Measurements from ENCODE around the gene RICTOR. TPM values are rescaled to one million over a fixed set of nuclear protein-coding genes. Genes with fewer than 3 reads are reported as not detected.

RICTOR gene
- total and polyA plus RNA-seq, 2 of the 4 experiments (the other 2 are of a cell fraction), result 4.1 to 35.7 TPM

GRCh38 chr5:39118638-39119037, 44.4 kb upstream of the RICTOR start:
- H3K56ac ChIP-seq (ENCODE audit: extremely low read depth, insufficient read depth, low read length), result no peak overlapping the region
- H3K4me3 ChIP-seq (ENCODE audit: insufficient read depth, low read depth, low read length), result no peak overlapping the region
- ATAC-seq (ENCODE audit: low read depth) (no peak), DNase-seq (no peak)
- peak overlapping the region; percentile 65; the same call in 1 of the 2 replicates for H3K23ac ChIP-seq (ENCODE audit: low read depth, low read length)
- no peak overlapping the region for H2AFZ ChIP-seq (replicated peaks; ENCODE audit: low read length, poor library complexity)
- peak overlapping the region; percentile 74; the same call in 1 of the 2 replicates for H3K14ac ChIP-seq (replicated peaks; ENCODE audit: low read depth, low read length)
- H3K27me3 ChIP-seq (ENCODE audit: control insufficient read depth, insufficient read depth, low read length), result no peaks in the 10 kb centered on the region
- H3K36me3 ChIP-seq (ENCODE audit: control insufficient read depth, insufficient read depth, low read length), result no peaks in the 10 kb centered on the region
- no peak overlapping the region for H3K18ac ChIP-seq (ENCODE audit: low read depth, low read length)
- H3K4me2 ChIP-seq (ENCODE audit: low read depth, low read length), result no peak overlapping the region
- intact Hi-C loops (cut with micrococcal nuclease) (no loop called here), in situ Hi-C loops (cut with MboI; ENCODE audit: low sequenced_read_pairs) (no loop called here), dilution Hi-C loops (cut with HindIII; ENCODE audit: low sequenced_read_pairs, unreplicated experiment) (no loop called here)
- H3K79me1 ChIP-seq (ENCODE audit: low read depth in 1 of 2, low read length in 2 of 2), result no peaks in the 10 kb centered on the region
- H2BK5ac ChIP-seq (ENCODE audit: low read depth, low read length, poor library complexity, severe bottlenecking), result peak overlapping the region; percentile 18
- no CpG with 5 or more reads among the region's 2 CpGs for WGBS, 2 experiments (ENCODE audit: extremely low coverage in 2 of 2, insufficient read length in 1 of 2)
- 0 out of 4 replicates have a peak overlapping the region, but pooled peaks of 1 of the 2 experiments have one; percentile 47 for H4K8ac ChIP-seq (ENCODE audit: low read depth in 2 of 2, low read length in 2 of 2)
- H4K20me1 ChIP-seq (ENCODE audit: insufficient read depth, low read length), result no peaks in the 10 kb centered on the region
- H3K9me1 ChIP-seq (ENCODE audit: insufficient read depth, low read length), result no peaks in the 10 kb centered on the region
- no peak overlapping the region for H2AK9ac ChIP-seq (replicated peaks; ENCODE audit: low read depth, low read length, poor library complexity)
- H3K4me1 ChIP-seq (ENCODE audit: control insufficient read depth, insufficient read depth, low read length), result peaks cover 3% of the 10 kb centered on the region; the same call in 1 of the 2 replicates
- H3K9me3 ChIP-seq (ENCODE audit: control insufficient read depth, insufficient read depth, low read length), result no peaks in the 10 kb centered on the region
- ChIA-PET POLR2A (ENCODE audit: unreplicated experiment) (no interaction called here), CTCF (no interaction called here)
- 0 out of 2 replicates have a peak overlapping the region, but pooled peaks have one; percentile 33 for H3K4ac ChIP-seq (ENCODE audit: low read depth, low read length)
- no peak overlapping the region for H4K5ac ChIP-seq (ENCODE audit: low read depth, low read length)
- peak overlapping the region; percentile 50; the same call in 1 of the 2 replicates for H2BK120ac ChIP-seq (ENCODE audit: low read depth, low read length)
- H3K9ac ChIP-seq (ENCODE audit: low read depth, low read length), result no peak overlapping the region
- no TSS peak for BruUV-seq (replicated peaks)
- H2BK20ac ChIP-seq (ENCODE audit: low read depth, low read length), result no peak overlapping the region
- H2BK15ac ChIP-seq (ENCODE audit: low read depth, low read length), result peak overlapping the region; percentile 77; the same call in 1 of the 3 replicates
- TF ChIP-seq RFX5 (IDR thresholded peaks at IDR 0.05; ENCODE audit: low read depth, low read length) (no peak), NFE2L2 (IDR thresholded peaks at IDR 0.05; ENCODE audit: low read depth, low read length) (no peak), ELK1 (IDR thresholded peaks at IDR 0.05; ENCODE audit: borderline replicate concordance, low read depth, low read length) (no peak), RCOR1 (IDR thresholded peaks at IDR 0.05; ENCODE audit: insufficient replicate concordance, low read length) (no peak), POLR2A (IDR thresholded peaks at IDR 0.05; ENCODE audit: low read depth, low read length) (no peak), BHLHE40 (IDR thresholded peaks at IDR 0.05; ENCODE audit: low read depth, low read length) (no peak), FOS (IDR thresholded peaks at IDR 0.05; ENCODE audit: low read depth, low read length) (no peak), RAD21 (IDR thresholded peaks at IDR 0.05; ENCODE audit: low read length) (no peak), CHD1 (IDR thresholded peaks at IDR 0.05; ENCODE audit: low read depth, low read length) (no peak), MXI1 (IDR thresholded peaks at IDR 0.05; ENCODE audit: borderline replicate concordance, low read depth, low read length) (no peak), CEBPB (IDR thresholded peaks at IDR 0.05; ENCODE audit: low read depth, low read length) (no peak)
- TF ChIP-seq, protein P1, sequence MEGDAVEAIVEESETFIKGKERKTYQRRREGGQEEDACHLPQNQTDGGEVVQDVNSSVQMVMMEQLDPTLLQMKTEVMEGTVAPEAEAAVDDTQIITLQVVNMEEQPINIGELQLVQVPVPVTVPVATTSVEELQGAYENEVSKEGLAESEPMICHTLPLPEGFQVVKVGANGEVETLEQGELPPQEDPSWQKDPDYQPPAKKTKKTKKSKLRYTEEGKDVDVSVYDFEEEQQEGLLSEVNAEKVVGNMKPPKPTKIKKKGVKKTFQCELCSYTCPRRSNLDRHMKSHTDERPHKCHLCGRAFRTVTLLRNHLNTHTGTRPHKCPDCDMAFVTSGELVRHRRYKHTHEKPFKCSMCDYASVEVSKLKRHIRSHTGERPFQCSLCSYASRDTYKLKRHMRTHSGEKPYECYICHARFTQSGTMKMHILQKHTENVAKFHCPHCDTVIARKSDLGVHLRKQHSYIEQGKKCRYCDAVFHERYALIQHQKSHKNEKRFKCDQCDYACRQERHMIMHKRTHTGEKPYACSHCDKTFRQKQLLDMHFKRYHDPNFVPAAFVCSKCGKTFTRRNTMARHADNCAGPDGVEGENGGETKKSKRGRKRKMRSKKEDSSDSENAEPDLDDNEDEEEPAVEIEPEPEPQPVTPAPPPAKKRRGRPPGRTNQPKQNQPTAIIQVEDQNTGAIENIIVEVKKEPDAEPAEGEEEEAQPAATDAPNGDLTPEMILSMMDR (conservative IDR thresholded peaks at IDR 0.05; ENCODE audit: low read depth, low read length), result no peak
- TF ChIP-seq, protein P2, sequence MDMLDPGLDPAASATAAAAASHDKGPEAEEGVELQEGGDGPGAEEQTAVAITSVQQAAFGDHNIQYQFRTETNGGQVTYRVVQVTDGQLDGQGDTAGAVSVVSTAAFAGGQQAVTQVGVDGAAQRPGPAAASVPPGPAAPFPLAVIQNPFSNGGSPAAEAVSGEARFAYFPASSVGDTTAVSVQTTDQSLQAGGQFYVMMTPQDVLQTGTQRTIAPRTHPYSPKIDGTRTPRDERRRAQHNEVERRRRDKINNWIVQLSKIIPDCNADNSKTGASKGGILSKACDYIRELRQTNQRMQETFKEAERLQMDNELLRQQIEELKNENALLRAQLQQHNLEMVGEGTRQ (IDR thresholded peaks at IDR 0.05; ENCODE audit: low read depth, low read length), result no peak
- no peak overlapping the region for H3K27ac ChIP-seq (ENCODE audit: insufficient read depth, low read length)
- H2AK5ac ChIP-seq (ENCODE audit: low read depth, low read length), result peak overlapping the region; percentile 54; the same call in 1 of the 2 replicates
- no peak overlapping the region for H4K91ac ChIP-seq (ENCODE audit: insufficient read depth, low read depth, low read length)
